Mesenchymal stem cell (in vitro differentiated cells and primary cell): ENCODE measurements around the gene RFFL. TPM values are rescaled to one million over a fixed set of nuclear protein-coding genes. Genes with fewer than 3 reads are reported as not detected.
"Not testable (repeated sequence)": the region's sequence is repeated elsewhere in the genome, so short reads cannot be mapped to it uniquely, and the experiment has no call there.

Experiments
- DNase-seq: peaks from one replicate; pipeline ENCODE4 v3.0.0-alpha.2; 2013
- H2AFZ ChIP-seq: one replicate; pipeline ENCODE4 v1.6.1; 2013; ENCODE audit warnings: low read depth, mild to moderate bottlenecking, control low read depth, inconsistent platforms, low read length, moderate library complexity
- H2AK5ac ChIP-seq: 2 replicates; pipeline ENCODE4 v1.6.1; 2013; ENCODE audit warnings: low read length, moderate library complexity, mild to moderate bottlenecking, inconsistent platforms; ENCODE audit not compliant: severe bottlenecking
- H2BK120ac ChIP-seq: one replicate; pipeline ENCODE4 v1.6.1; 2013; ENCODE audit warnings: low read depth, mild to moderate bottlenecking, inconsistent platforms, low read length, moderate library complexity
- H2BK12ac ChIP-seq, 2 experiments: one replicate each; pipeline ENCODE4 v1.6.1; 2013; ENCODE audit warnings: inconsistent platforms in 2 of 2, low read length in 2 of 2, mild to moderate bottlenecking in 2 of 2, moderate library complexity in 2 of 2, control low read depth in 1 of 2
- H2BK15ac ChIP-seq: one replicate; pipeline ENCODE4 v1.6.1; 2013; ENCODE audit warnings: mild to moderate bottlenecking, low read depth, inconsistent platforms; ENCODE audit not compliant: poor library complexity, severe bottlenecking
- H2BK5ac ChIP-seq: 2 replicates; pipeline ENCODE4 v1.6.1; 2013; ENCODE audit warnings: low read depth, mild to moderate bottlenecking, low read length, control low read depth, inconsistent platforms; ENCODE audit not compliant: poor library complexity, severe bottlenecking
- H3K14ac ChIP-seq, 2 experiments: one replicate each; pipeline ENCODE4 v1.6.1; 2013; ENCODE audit warnings: inconsistent platforms in 2 of 2, low read length in 2 of 2, control low read depth in 1 of 2, mild to moderate bottlenecking in 1 of 2, moderate library complexity in 1 of 2
- H3K18ac ChIP-seq, 2 experiments: one replicate each; pipeline ENCODE4 v1.6.1; 2013; ENCODE audit warnings: inconsistent platforms in 2 of 2, low read length in 2 of 2, control low read depth in 1 of 2, low read depth in 1 of 2, mild to moderate bottlenecking in 1 of 2
- H3K23ac ChIP-seq, 2 experiments: one replicate each; pipeline ENCODE4 v1.6.1; 2013; ENCODE audit warnings: inconsistent platforms in 2 of 2, low read length in 2 of 2, mild to moderate bottlenecking in 2 of 2, moderate library complexity in 2 of 2, control low read depth in 1 of 2
- H3K27ac ChIP-seq: 2 replicates; pipeline ENCODE4 v1.5.1; 2013; ENCODE audit warnings: mild to moderate bottlenecking, moderate library complexity, low read length, control low read depth, inconsistent platforms; ENCODE audit not compliant: poor library complexity, severe bottlenecking
- H3K27me3 ChIP-seq, 2 experiments: 2 replicates each; pipeline versions ENCODE4 v1.6.1 to v1.7.0; 2013; ENCODE audit warnings: low read length in 2 of 2, mild to moderate bottlenecking in 2 of 2, moderate library complexity in 2 of 2, control low read depth in 1 of 2, inconsistent platforms in 1 of 2; ENCODE audit not compliant: control insufficient read depth in 1 of 2, insufficient read depth in 1 of 2
- H3K36me3 ChIP-seq, 2 experiments: 2 replicates each; pipeline versions ENCODE4 v1.6.1 to v1.7.0; 2013; ENCODE audit warnings: low read length in 2 of 2, control low read depth in 1 of 2, inconsistent platforms in 1 of 2, low read depth in 1 of 2, mild to moderate bottlenecking in 1 of 2; ENCODE audit not compliant: insufficient read depth in 2 of 2, control insufficient read depth in 1 of 2
- H3K4ac ChIP-seq, 2 experiments: one replicate each; pipeline ENCODE4 v1.6.1; 2013; ENCODE audit warnings: inconsistent platforms in 2 of 2, low read length in 2 of 2, mild to moderate bottlenecking in 2 of 2, moderate library complexity in 2 of 2, control low read depth in 1 of 2, low read depth in 1 of 2
- H3K4me1 ChIP-seq: 2 replicates; pipeline ENCODE4 v1.6.1; 2013; ENCODE audit warnings: low read depth, low read length, control low read depth; ENCODE audit not compliant: control insufficient read depth, insufficient read depth
- H3K4me2 ChIP-seq: 2 replicates; pipeline ENCODE4 v1.6.1; 2013; ENCODE audit warnings: low read length, mild to moderate bottlenecking, inconsistent platforms; ENCODE audit not compliant: poor library complexity, severe bottlenecking
- H3K4me3 ChIP-seq, 2 experiments: 2 replicates each; pipeline versions ENCODE4 v1.5.1 to v1.7.0; 2013; ENCODE audit warnings: low read length in 2 of 2, mild to moderate bottlenecking in 2 of 2, control low read depth in 1 of 2, low read depth in 1 of 2; ENCODE audit not compliant: insufficient read depth in 1 of 2
- H3K79me1 ChIP-seq: replicated peaks from 2 replicates; pipeline ENCODE4 v1.6.1; 2013; ENCODE audit warnings: mild to moderate bottlenecking, control low read depth, low read length, inconsistent platforms; ENCODE audit not compliant: poor library complexity, severe bottlenecking
- H3K9ac ChIP-seq: 2 replicates; pipeline ENCODE4 v1.7.0; 2013; ENCODE audit warnings: mild to moderate bottlenecking, low read length, moderate library complexity
- H3K9me3 ChIP-seq: 2 replicates; pipeline ENCODE4 v1.7.0; 2013; ENCODE audit warnings: mild to moderate bottlenecking, low read length; ENCODE audit not compliant: control insufficient read depth
- H4K8ac ChIP-seq: one replicate; pipeline ENCODE4 v1.6.1; 2013; ENCODE audit warnings: inconsistent platforms, mild to moderate bottlenecking, low read length, moderate library complexity
- H4K91ac ChIP-seq: one replicate; pipeline ENCODE4 v1.6.1; 2013; ENCODE audit warnings: mild to moderate bottlenecking, low read length, inconsistent platforms
- WGBS: methylation state at CpG from one replicate; pipeline ENCODE4 v1.1.7; 2013; ENCODE audit warnings: mixed read lengths; 5-methylcytosine and 5-hydroxymethylcytosine counted together
- polyA plus RNA-seq, 2 experiments: library from polyadenylated mRNA; stranded (reverse); fragments of 200-250 nt; gene quantifications; one replicate each; pipeline ENCODE4 v1.2.3, GENCODE V29; 2013

RFFL gene, protein sequence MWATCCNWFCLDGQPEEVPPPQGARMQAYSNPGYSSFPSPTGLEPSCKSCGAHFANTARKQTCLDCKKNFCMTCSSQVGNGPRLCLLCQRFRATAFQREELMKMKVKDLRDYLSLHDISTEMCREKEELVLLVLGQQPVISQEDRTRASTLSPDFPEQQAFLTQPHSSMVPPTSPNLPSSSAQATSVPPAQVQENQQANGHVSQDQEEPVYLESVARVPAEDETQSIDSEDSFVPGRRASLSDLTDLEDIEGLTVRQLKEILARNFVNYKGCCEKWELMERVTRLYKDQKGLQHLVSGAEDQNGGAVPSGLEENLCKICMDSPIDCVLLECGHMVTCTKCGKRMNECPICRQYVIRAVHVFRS
- polyA plus RNA-seq (2013, experiment 1 of 2) = 11.5 TPM
- polyA plus RNA-seq (2013, experiment 2 of 2) = 12.7 TPM

DNA sequence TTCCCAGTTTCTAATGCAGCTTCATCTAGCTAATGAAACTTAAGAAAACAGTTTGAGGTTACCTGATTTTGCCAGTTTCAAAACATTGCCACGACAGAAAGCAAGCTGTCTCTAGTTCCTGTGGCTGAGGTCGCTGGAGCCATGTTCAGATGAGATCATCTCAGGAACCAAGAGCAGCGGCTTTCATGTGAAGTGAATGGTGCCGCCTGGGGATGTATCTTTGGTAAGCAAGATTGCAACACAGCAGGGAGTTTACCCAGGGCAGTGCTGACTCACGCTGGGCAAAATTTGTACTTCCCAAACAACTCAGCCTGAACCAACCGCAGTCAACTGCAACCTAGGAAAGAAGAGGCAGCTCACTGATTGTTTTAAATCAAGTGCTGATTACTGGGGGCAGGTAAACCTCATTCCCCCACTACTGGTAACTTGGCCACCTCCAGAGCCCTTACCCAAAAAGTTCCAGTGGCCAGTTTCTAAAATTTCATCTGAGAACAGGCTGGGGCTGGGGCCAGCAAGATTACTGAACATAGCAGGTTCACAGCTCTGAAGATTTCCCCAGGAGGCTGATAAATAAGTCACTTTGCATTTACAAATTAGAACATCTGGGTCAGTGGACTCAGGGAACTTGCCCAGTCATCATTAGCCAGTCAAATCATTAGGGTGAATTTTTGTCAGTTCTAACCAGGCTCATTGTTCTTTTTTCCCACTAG, at the start of gene RFFL:
Gene RFFL (minus strand): TSS at position 194 of the 710 bp plus-strand sequence. CDS start 37,154 bp downstream, outside the sequence.
- Histone ChIP-seq H3K27ac (peak within 1 kb of the TSS; percentile 99), H3K79me1 (peaks cover 11% of the 10 kb centered on the region), H3K4me2 (peak within 1 kb of the TSS; percentile 72), H4K91ac (no peak within 1 kb of the TSS), H2BK120ac (peak within 1 kb of the TSS; percentile 82), H4K8ac (no peak within 1 kb of the TSS), H3K36me3 (peaks cover 3 to 6% of the 10 kb centered on the region in 2 experiments), H3K23ac (no peak within 1 kb of the TSS), H3K4ac (peak within 1 kb of the TSS in 1 of 2 experiments; percentile 72), H3K9ac (peak within 1 kb of the TSS; percentile 87), H3K4me3 (peak within 1 kb of the TSS in 1 of 2 experiments; percentile 45), H2AFZ (no peak within 1 kb of the TSS), H3K14ac (no peak within 1 kb of the TSS), H2AK5ac (peak within 1 kb of the TSS; percentile 96), H2BK5ac (peak within 1 kb of the TSS; percentile 99), H2BK15ac (peak within 1 kb of the TSS; percentile 12), H3K4me1 (peaks cover 10% of the 10 kb centered on the region), H3K9me3 (no peaks in the 10 kb centered on the region), H3K18ac (peak within 1 kb of the TSS; percentile 58 to 93), H2BK12ac (no peak within 1 kb of the TSS), H3K27me3 (no peaks in the 10 kb centered on the region)
- WGBS = 0% methylated on average over 5 of the region's 6 CpGs
- DNase-seq = peak; percentile 99

DNA sequence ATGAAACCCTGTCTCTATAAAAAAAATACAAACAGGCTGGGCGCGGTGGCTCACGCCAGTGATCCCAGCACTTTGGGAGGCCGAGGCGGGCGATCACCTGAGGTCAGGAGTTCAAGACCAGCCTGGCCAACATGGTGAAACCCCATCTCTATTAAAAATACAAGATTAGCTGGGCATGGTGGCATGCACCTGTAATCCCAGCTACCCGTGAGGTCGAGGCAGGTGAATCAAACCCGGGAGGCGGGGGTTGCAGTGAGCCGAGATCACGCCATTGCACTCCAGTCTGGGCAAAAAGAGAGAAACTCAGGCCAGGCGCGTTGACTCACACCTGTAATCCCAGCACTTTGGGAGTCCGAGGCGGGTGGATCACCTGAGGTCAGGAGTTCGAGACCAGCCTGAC, 47.3 kb upstream of the RFFL start:
- not testable (repeated sequence) for H2BK120ac ChIP-seq, H2BK15ac ChIP-seq, H3K9me3 ChIP-seq, H3K14ac ChIP-seq, H2AFZ ChIP-seq, H3K27me3 ChIP-seq, H3K27ac ChIP-seq, DNase-seq, H2BK12ac ChIP-seq, H2AK5ac ChIP-seq, H3K4me3 ChIP-seq, H3K4ac ChIP-seq, H3K18ac ChIP-seq, H3K9ac ChIP-seq, H4K8ac ChIP-seq, H2BK5ac ChIP-seq, H3K4me2 ChIP-seq, H4K91ac ChIP-seq, H3K4me1 ChIP-seq, H3K23ac ChIP-seq
- WGBS = 96% methylated on average over 17 of the region's 17 CpGs
- Histone ChIP-seq H3K36me3 (peaks cover 5 to 13% of the 10 kb centered on the region in 2 experiments), H3K79me1 (peaks cover 44% of the 10 kb centered on the region)

DNA sequence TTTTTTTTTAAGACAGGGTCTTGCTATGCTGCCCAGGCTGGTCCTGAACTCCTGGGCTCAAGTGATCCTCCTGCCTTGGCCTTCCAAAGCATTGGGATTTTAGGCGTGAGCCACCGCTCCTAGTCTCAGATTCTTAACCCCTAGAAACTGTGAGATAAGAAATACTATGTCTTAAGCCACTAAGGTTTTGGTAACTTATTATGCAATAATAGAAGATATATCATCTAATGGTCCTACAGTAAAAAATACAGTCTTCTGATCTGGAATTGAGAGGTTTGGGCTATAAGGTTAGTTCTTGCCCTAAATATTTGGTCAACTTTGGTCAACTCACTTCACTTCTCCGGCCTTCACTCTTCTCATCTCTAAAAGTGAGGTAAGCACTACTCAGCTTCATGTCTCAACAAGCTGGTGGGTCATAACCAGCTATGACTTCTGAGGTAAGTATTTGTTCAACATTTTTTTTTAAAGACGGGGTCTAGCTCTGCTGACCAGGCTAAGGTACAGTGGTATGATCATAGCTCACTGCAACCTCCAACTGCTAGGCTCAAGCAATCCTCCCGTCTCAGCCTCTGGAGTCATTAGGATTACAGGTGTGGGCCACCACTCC, 41.4 kb upstream of the RFFL start:
- Histone ChIP-seq H3K27ac (no peak overlapping the region), H3K14ac (no peak overlapping the region), H3K4me2 (no peak overlapping the region), H3K36me3 (peaks cover 35 to 45% of the 10 kb centered on the region in 2 experiments), H3K4ac (no peak overlapping the region), H2BK5ac (no peak overlapping the region), H2BK120ac (no peak overlapping the region), H2BK15ac (no peak overlapping the region), H3K27me3 (no peaks in the 10 kb centered on the region), H2BK12ac (no peak overlapping the region), H3K4me1 (peaks cover 6% of the 10 kb centered on the region), H3K4me3 (no peak overlapping the region), H3K23ac (no peak overlapping the region), H2AFZ (no peak overlapping the region), H4K8ac (no peak overlapping the region), H4K91ac (no peak overlapping the region), H3K18ac (no peak overlapping the region), H3K9me3 (no peaks in the 10 kb centered on the region), H3K9ac (no peak overlapping the region), H2AK5ac (no peak overlapping the region), H3K79me1 (peaks cover 28% of the 10 kb centered on the region)
- no peak for DNase-seq
- 100% methylated on average over 2 of the region's 5 CpGs for WGBS

DNA sequence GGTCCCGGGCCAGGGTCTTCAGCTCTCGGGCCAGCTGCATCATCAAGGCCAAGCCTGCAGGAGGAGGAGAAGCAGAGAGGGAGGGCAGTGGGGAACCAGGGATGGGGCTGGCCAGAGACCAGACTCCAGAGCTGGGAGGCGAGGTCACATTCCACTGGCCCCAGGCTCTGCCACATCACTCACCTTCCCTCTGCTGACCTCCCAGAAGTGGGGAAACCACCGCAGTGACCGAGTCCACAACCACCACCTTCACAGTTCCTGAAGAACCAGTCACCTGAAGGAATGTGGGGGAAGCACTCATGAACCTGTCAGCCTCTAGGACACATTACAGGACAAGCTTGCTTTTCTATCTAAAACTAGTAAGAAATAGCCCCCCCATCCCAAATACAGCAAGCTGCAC, 39.8 kb upstream of the RFFL start:
- Histone ChIP-seq H2AK5ac (no peak overlapping the region), H2BK15ac (no peak overlapping the region), H3K18ac (no peak overlapping the region), H2AFZ (no peak overlapping the region), H3K4me3 (no peak overlapping the region), H3K27me3 (no peaks in the 10 kb centered on the region), H2BK5ac (no peak overlapping the region), H3K27ac (no peak overlapping the region), H3K79me1 (peaks cover 24% of the 10 kb centered on the region), H3K14ac (no peak overlapping the region), H3K9ac (no peak overlapping the region), H3K36me3 (peaks cover 39 to 56% of the 10 kb centered on the region in 2 experiments), H2BK12ac (no peak overlapping the region), H3K9me3 (no peaks in the 10 kb centered on the region), H4K8ac (no peak overlapping the region), H3K4me2 (no peak overlapping the region), H3K4me1 (peaks cover 6% of the 10 kb centered on the region), H3K4ac (no peak overlapping the region), H4K91ac (no peak overlapping the region), H2BK120ac (no peak overlapping the region), H3K23ac (no peak overlapping the region)
- no peak for DNase-seq
- 95% methylated on average over 5 of the region's 5 CpGs for WGBS
